H1 (cell line): ENCODE results near the gene FBH1. TPM values are rescaled to one million over a fixed set of nuclear protein-coding genes. Genes with fewer than 3 reads are reported as not detected.

ENCODE experiments used
- CTCF ChIA-PET: fragments of 300-600 bp; sonication (Branson Sonifier 250); formaldehyde crosslinking; loops from one replicate; lab custom pipeline; 2021; ENCODE audit not compliant: partially characterized antibody; lab: Charles Lee
- POLR2A ChIA-PET: fragments of 300-600 bp; sonication (Branson Sonifier 250); formaldehyde crosslinking; loops from one replicate; lab custom pipeline; 2021; ENCODE audit warnings: inconsistent platforms; ENCODE audit not compliant: partially characterized antibody; lab: Charles Lee
- DNase-seq, 2 experiments: peaks; one replicate each; pipeline versions ENCODE4 v3.0.0 to v3.0.0-alpha.2; 2010 to 2022; ENCODE audit warnings: low spot score in 2 of 2, low read depth in 1 of 2, mixed read lengths in 1 of 2
- FAIRE-seq: peaks from 2 replicates; lab custom pipeline; 2011; peaks lifted over from hg19 to GRCh38; lab: Jason Lieb, UNC
- H2AFZ ChIP-seq: 2 replicates; pipeline ENCODE4 v1.8.1; 2012; ENCODE audit warnings: low read length, inconsistent platforms
- H2AK5ac ChIP-seq: 2 replicates; pipeline ENCODE4 v1.6.1; 2013; ENCODE audit warnings: low read depth, low read length
- H2BK120ac ChIP-seq: replicated peaks from 2 replicates; pipeline ENCODE3; 2013; ENCODE audit warnings: low read depth, low read length, inconsistent platforms
- H2BK12ac ChIP-seq: 2 replicates; pipeline ENCODE4 v1.6.1; 2013; ENCODE audit warnings: low read depth, low read length
- H2BK15ac ChIP-seq: 2 replicates; pipeline ENCODE4 v1.6.1; 2013; ENCODE audit warnings: low read length
- H2BK20ac ChIP-seq: 2 replicates; pipeline ENCODE4 v1.6.1; 2013; ENCODE audit warnings: low read length
- H2BK5ac ChIP-seq: 2 replicates; pipeline ENCODE4 v1.6.1; 2013; ENCODE audit warnings: low read depth, low read length
- H3K14ac ChIP-seq: 2 replicates; pipeline ENCODE4 v1.6.1; 2013; ENCODE audit warnings: inconsistent platforms; ENCODE audit not compliant: insufficient read length
- H3K18ac ChIP-seq: 2 replicates; pipeline ENCODE4 v1.6.1; 2013; ENCODE audit warnings: low read length; ENCODE audit errors: extremely low read depth
- H3K23ac ChIP-seq: 2 replicates; pipeline ENCODE4 v1.6.1; 2013; ENCODE audit warnings: inconsistent platforms; ENCODE audit not compliant: insufficient read length
- H3K23me2 ChIP-seq: 2 replicates; pipeline ENCODE4 v1.6.1; 2013; ENCODE audit warnings: low read depth, low read length
- H3K27ac ChIP-seq: 2 replicates; pipeline ENCODE4 v1.6.1; 2011; ENCODE audit warnings: low read depth, low read length, inconsistent platforms
- H3K27me3 ChIP-seq, 4 experiments: replicated peaks in 1 of 4; 1 replicate in 1 of 4; 2 replicates in 3 of 4; pipeline versions ENCODE4 v1.6.1 to v1.8.1; 2011 to 2013; ENCODE audit warnings: low read length in 3 of 4, mild to moderate bottlenecking in 3 of 4, inconsistent platforms in 2 of 4, mixed read lengths in 2 of 4, moderate library complexity in 1 of 4; ENCODE audit not compliant: control insufficient read depth in 3 of 4, insufficient read depth in 3 of 4; ENCODE audit errors: extremely low read depth in 1 of 4
- H3K36me3 ChIP-seq, 4 experiments: 2 replicates each; pipeline versions ENCODE4 v1.6.1 to v1.8.1; 2011 to 2013; ENCODE audit warnings: mild to moderate bottlenecking in 4 of 4, low read length in 3 of 4, moderate library complexity in 2 of 4, control low read depth in 1 of 4, inconsistent platforms in 1 of 4; ENCODE audit not compliant: insufficient read depth in 4 of 4, control insufficient read depth in 2 of 4
- H3K4ac ChIP-seq: replicated peaks from 2 replicates; pipeline ENCODE3; 2013; ENCODE audit warnings: low read length, low read depth, mixed read lengths, inconsistent platforms; ENCODE audit not compliant: insufficient read length
- H3K4me1 ChIP-seq, 4 experiments: replicated peaks in 1 of 4; 1 replicate in 1 of 4; 2 replicates in 3 of 4; pipeline versions ENCODE4 v1.6.1 to v1.8.1; 2011 to 2013; ENCODE audit warnings: low read length in 3 of 4, inconsistent platforms in 2 of 4, mixed read lengths in 1 of 4; ENCODE audit not compliant: insufficient read depth in 4 of 4, control insufficient read depth in 3 of 4
- H3K4me2 ChIP-seq, 2 experiments: 2 replicates each; pipeline versions ENCODE4 v1.6.1 to v1.8.1; 2011 to 2013; ENCODE audit warnings: low read depth in 2 of 2, low read length in 2 of 2, control low read depth in 1 of 2, inconsistent platforms in 1 of 2, mild to moderate bottlenecking in 1 of 2; ENCODE audit not compliant: insufficient read depth in 1 of 2
- H3K4me3 ChIP-seq, 4 experiments: fragments of 200-600, 300-600 bp in 1 of 4; sonication (generic), shearing (Covaris generic), sonication (Bioruptor Twin) in 1 of 4; 2 replicates each; pipeline versions ENCODE4 v1.5.1 to v1.8.1; 2011 to 2016; ENCODE audit warnings: low read length in 4 of 4, low read depth in 3 of 4, control low read depth in 2 of 4, inconsistent platforms in 2 of 4, mild to moderate bottlenecking in 2 of 4, mixed read lengths in 1 of 4, moderate library complexity in 1 of 4; ENCODE audit not compliant: insufficient read depth in 2 of 4; ENCODE audit errors: extremely low read depth in 1 of 4
- H3K56ac ChIP-seq: replicated peaks from 2 replicates; pipeline ENCODE3; 2013; ENCODE audit warnings: low read depth, mild to moderate bottlenecking, mixed read lengths, low read length, inconsistent platforms; ENCODE audit not compliant: insufficient read length
- H3K79me1 ChIP-seq: 2 replicates; pipeline ENCODE4 v1.6.1; 2013; ENCODE audit warnings: low read depth, low read length, control low read depth
- H3K79me2 ChIP-seq, 2 experiments: 2 replicates each; pipeline versions ENCODE4 v1.6.1 to v1.8.1; 2012 to 2013; ENCODE audit warnings: low read length in 2 of 2, mild to moderate bottlenecking in 2 of 2, inconsistent platforms in 1 of 2; ENCODE audit not compliant: insufficient read depth in 2 of 2, control insufficient read depth in 1 of 2
- H3K9ac ChIP-seq, 4 experiments: replicated peaks in 1 of 4; 1 replicate in 1 of 4; 2 replicates in 3 of 4; pipeline versions ENCODE4 v1.6.1 to v1.8.1; 2011 to 2013; ENCODE audit warnings: low read depth in 3 of 4, low read length in 3 of 4, control low read depth in 2 of 4, mild to moderate bottlenecking in 2 of 4, moderate library complexity in 2 of 4, inconsistent platforms in 1 of 4; ENCODE audit errors: extremely low read depth in 1 of 4
- H3K9me3 ChIP-seq, 2 experiments: 2 replicates each; pipeline versions ENCODE4 v1.6.1 to v1.8.1; 2012 to 2013; ENCODE audit warnings: mild to moderate bottlenecking in 2 of 2, moderate library complexity in 2 of 2, control low read depth in 1 of 2, inconsistent platforms in 1 of 2, low read depth in 1 of 2, low read length in 1 of 2, mixed read lengths in 1 of 2; ENCODE audit not compliant: insufficient read depth in 2 of 2
- H4K20me1 ChIP-seq, 2 experiments: replicated peaks in 1 of 2; 2 replicates each; pipeline versions ENCODE3 to v1.8.1; 2011 to 2013; ENCODE audit warnings: inconsistent platforms in 2 of 2, low read length in 2 of 2, mild to moderate bottlenecking in 1 of 2; ENCODE audit not compliant: insufficient read depth in 2 of 2, control insufficient read depth in 1 of 2
- H4K5ac ChIP-seq: 2 replicates; pipeline ENCODE4 v1.6.1; 2013; ENCODE audit warnings: low read length, low read depth, mixed read lengths, inconsistent platforms; ENCODE audit not compliant: insufficient read length
- H4K8ac ChIP-seq: 2 replicates; pipeline ENCODE4 v1.8.0; 2013; ENCODE audit warnings: mild to moderate bottlenecking, moderate library complexity, low read length, inconsistent platforms; ENCODE audit not compliant: insufficient read depth; ENCODE audit errors: extremely low read depth
- H4K91ac ChIP-seq: replicated peaks from 2 replicates; pipeline ENCODE3; 2013; ENCODE audit warnings: low read length, mixed read lengths, inconsistent platforms; ENCODE audit not compliant: insufficient read length
- E2F6 ChIP-seq: IDR thresholded peaks from 2 replicates; pipeline ENCODE4 v1.6.1; 2012; ENCODE audit warnings: inconsistent platforms
- EGR1 ChIP-seq: IDR thresholded peaks from 2 replicates; pipeline ENCODE4 v1.6.1; 2011; ENCODE audit warnings: low read depth, low read length, borderline replicate concordance
- MAX ChIP-seq: IDR thresholded peaks from 2 replicates; pipeline ENCODE4 v1.6.1; 2012; ENCODE audit warnings: inconsistent platforms
- RBBP5 ChIP-seq: IDR thresholded peaks from 2 replicates; pipeline ENCODE4 v1.7.1; 2012; ENCODE audit warnings: low read depth, mild to moderate bottlenecking, inconsistent platforms, low read length, moderate library complexity, borderline replicate concordance
- WGBS, 2 experiments: shearing (Covaris generic) in 1 of 2; methylation state at CpG; one replicate each; pipeline versions ENCODE4 v1.1.6 to v1.1.7; 2013 to 2015; ENCODE audit warnings: low lambda C conversion rate in 2 of 2, mixed read lengths in 2 of 2, inconsistent platforms in 1 of 2, low coverage in 1 of 2, missing lambda C conversion rate in 1 of 2; ENCODE audit not compliant: insufficient replicate concordance in 2 of 2, insufficient coverage in 1 of 2, insufficient read length in 1 of 2; ENCODE audit errors: extremely low coverage in 1 of 2, missing lambda C conversion rate in 1 of 2; 5-methylcytosine and 5-hydroxymethylcytosine counted together
- polyA plus RNA-seq, 7 experiments: library from polyadenylated mRNA; depleted of rRNA in 3 of 7; stranded (reverse) in 5 of 7; unstranded in 2 of 7; fragments of >200 nt in 5 of 7; fragments of 200-250 nt in 2 of 7; gene quantifications; 1 replicate in 5 of 7; 2 replicates in 1 of 7; 4 replicates in 1 of 7; pipeline versions ENCODE4 v1.2.1 to v1.2.3, GENCODE V29; 2011 to 2013; ENCODE audit warnings: missing spikeins in 2 of 7, mixed read lengths in 2 of 7
- total RNA-seq: library from RNA; stranded (reverse); fragmentation: NEBNext Ultra II Directional; extraction: Animal tissue kit (Norgen Biotek cat#: 25700); gene quantifications from 2 replicates; pipeline ENCODE4 v1.2.1, GENCODE V29; 2021

Gene FBH1
- total and polyA plus RNA-seq, 2 of the 8 experiments (the other 6 are each of a cell fraction or from before 2014, with no cell fraction given), result 31.1 to 51.8 TPM

- WGBS, 2 experiments, result 85% methylated on average over 40 of the region's 40 CpGs; no CpG with 5 or more reads in 1 of the 2 experiments
- Histone ChIP-seq H2BK12ac (peak overlapping the region; percentile 77; the same call in 1 of the 2 replicates), H2AFZ (0 out of 2 replicates have a peak overlapping the region, but pooled peaks have one; percentile 49), H3K27ac (no peak overlapping the region), H3K4ac (no peak overlapping the region), H3K4me1 (peaks cover 0 to 2% (median 0%) of the 10 kb centered on the region in 4 experiments; a peak in 1 of 7 replicates), H3K23ac (no peak overlapping the region), H3K4me3 (no peak overlapping the region), H4K8ac (peak overlapping the region; percentile 41; the same call in 1 of the 2 replicates), H3K9ac (no peak overlapping the region), H2BK120ac (no peak overlapping the region), H4K5ac (no peak overlapping the region), H3K4me2 (no peak overlapping the region), H2BK5ac (no peak overlapping the region; the same call in 1 of the 2 replicates), H3K9me3 (no peaks in the 10 kb centered on the region), H3K14ac (no peak overlapping the region), H3K56ac (no peak overlapping the region), H3K36me3 (no peaks in the 10 kb centered on the region), H4K20me1 (no peaks in the 10 kb centered on the region), H3K79me2 (no peaks in the 10 kb centered on the region), H4K91ac (no peak overlapping the region), H3K79me1 (no peaks in the 10 kb centered on the region), H3K18ac (no peak overlapping the region), H3K27me3 (no peaks in the 10 kb centered on the region), H3K23me2 (no peaks in the 10 kb centered on the region), H2BK20ac (0 out of 2 replicates have a peak overlapping the region, but pooled peaks have one; percentile 72), H2AK5ac (no peak overlapping the region), H2BK15ac (0 out of 2 replicates have a peak overlapping the region, but pooled peaks have one; percentile 16)
- FAIRE-seq, result no peak
- ChIA-PET POLR2A (interaction anchor here (1.1 to 3.0 kb wide), 3 partner anchors 17 to 27 kb away, joined by 3 to 9 read pairs (median 4); partner anchors contain the start of gene GDI2), CTCF (interaction anchor here (0.7 to 1.7 kb wide), 4 partner anchors 10 to 37 kb away, joined by 3 to 4 read pairs (median 4); no protein-coding TSS in a partner anchor)
- no peak for DNase-seq
- TF ChIP-seq RBBP5, result no peak
- TF ChIP-seq EGR1, result peak; percentile 30; the same call in 1 of the 2 replicates
- peak; percentile 70; the same call in 1 of the 2 replicates for TF ChIP-seq E2F6
- peak; percentile 27; the same call in 1 of the 2 replicates for TF ChIP-seq MAX
Measured at GRCh38 chr10:5840314-5841307, 49.4 kb upstream of the FBH1 start.
